HEK293 (cell line): ENCODE data around the gene MPZL3.

Experiments used
- CTCF ChIP-seq: fragments of 450-650 bp; formaldehyde crosslinking; IDR thresholded peaks from 2 replicates; pipeline ENCODE4 v1.5.1; 2016; ENCODE audit warnings: missing biosample characterization, missing genetic modification characterization
- GLIS1 ChIP-seq: fragments of 450-650 bp; formaldehyde crosslinking; IDR thresholded peaks from 2 replicates; pipeline ENCODE4 v1.5.1; 2016; ENCODE audit warnings: missing biosample characterization, missing genetic modification characterization
- HOXA7 ChIP-seq: sonication (generic); formaldehyde crosslinking; IDR thresholded peaks from 2 replicates; pipeline ENCODE4 v1.8.1; 2022; ENCODE audit warnings: missing genetic modification reagents, borderline replicate concordance
- KLF10 ChIP-seq: fragments of 450-650 bp; IDR thresholded peaks from 2 replicates; pipeline ENCODE4 v1.5.1; 2018; ENCODE audit warnings: missing biosample characterization, mild to moderate bottlenecking, missing genetic modification characterization
- PATZ1 ChIP-seq: fragments of 450-650 bp; formaldehyde crosslinking; IDR thresholded peaks from 2 replicates; pipeline ENCODE4 v1.5.1; 2016; ENCODE audit warnings: missing biosample characterization, missing genetic modification characterization
- SCRT2 ChIP-seq: fragments of 450-650 bp; formaldehyde crosslinking; IDR thresholded peaks from 2 replicates; pipeline ENCODE4 v1.5.1; 2016; ENCODE audit warnings: missing biosample characterization, missing genetic modification characterization
- YY1 ChIP-seq: fragments of 450-650 bp; formaldehyde crosslinking; IDR thresholded peaks from 2 replicates; pipeline ENCODE4 v1.5.1; 2018; ENCODE audit warnings: missing biosample characterization, missing genetic modification characterization
- ZBTB1 ChIP-seq: fragments of 450-650 bp; formaldehyde crosslinking; IDR thresholded peaks from 2 replicates; pipeline ENCODE4 v1.5.1; 2016; ENCODE audit warnings: missing biosample characterization, missing genetic modification characterization
- ZBTB48 ChIP-seq: fragments of 450-650 bp; formaldehyde crosslinking; IDR thresholded peaks from 2 replicates; pipeline ENCODE4 v1.5.1; 2016; ENCODE audit warnings: missing biosample characterization, missing genetic modification characterization
- ZEB2 ChIP-seq: fragments of 450-650 bp; formaldehyde crosslinking; IDR thresholded peaks from 2 replicates; pipeline ENCODE4 v1.5.1; 2016; ENCODE audit warnings: missing biosample characterization, missing genetic modification characterization
- ZNF133 ChIP-seq: fragments of 450-650 bp; formaldehyde crosslinking; IDR thresholded peaks from 2 replicates; pipeline ENCODE4 v1.5.1; 2016; ENCODE audit warnings: missing biosample characterization, missing genetic modification characterization
- ZNF138 ChIP-seq: fragments of 450-650 bp; formaldehyde crosslinking; IDR thresholded peaks from 2 replicates; pipeline ENCODE4 v1.5.1; 2016; ENCODE audit warnings: missing biosample characterization, missing genetic modification characterization, borderline replicate concordance
- ZNF24 ChIP-seq: fragments of 450-650 bp; formaldehyde crosslinking; IDR thresholded peaks from 2 replicates; pipeline ENCODE4 v1.5.1; 2016; ENCODE audit warnings: missing biosample characterization, missing genetic modification characterization
- ZNF248 ChIP-seq: fragments of 450-650 bp; formaldehyde crosslinking; IDR thresholded peaks from 2 replicates; pipeline ENCODE4 v1.5.1; 2017; ENCODE audit warnings: missing biosample characterization, missing genetic modification characterization
- ZNF302 ChIP-seq: fragments of 450-650 bp; formaldehyde crosslinking; IDR thresholded peaks from 2 replicates; pipeline ENCODE4 v1.5.1; 2016; ENCODE audit warnings: missing biosample characterization, missing genetic modification characterization, low read depth
- ZNF398 ChIP-seq: fragments of 450-650 bp; formaldehyde crosslinking; IDR thresholded peaks from 2 replicates; pipeline ENCODE4 v1.5.1; 2017; ENCODE audit warnings: missing biosample characterization, missing genetic modification characterization
- ZNF560 ChIP-seq: fragments of 450-650 bp; formaldehyde crosslinking; IDR thresholded peaks from 2 replicates; pipeline ENCODE4 v1.5.1; 2017; ENCODE audit warnings: missing biosample characterization, missing genetic modification characterization, borderline replicate concordance
- ZNF585B ChIP-seq: fragments of 450-650 bp; formaldehyde crosslinking; IDR thresholded peaks from 2 replicates; pipeline ENCODE4 v1.5.1; 2016; ENCODE audit warnings: missing biosample characterization, missing genetic modification characterization
- ZNF600 ChIP-seq: fragments of 450-650 bp; formaldehyde crosslinking; IDR thresholded peaks from 2 replicates; pipeline ENCODE4 v1.5.1; 2016; ENCODE audit warnings: missing biosample characterization, missing genetic modification characterization
- ZNF626 ChIP-seq: fragments of 450-650 bp; sonication (Bioruptor Pico); formaldehyde crosslinking; IDR thresholded peaks from 2 replicates; pipeline ENCODE4 v1.5.1; 2018; ENCODE audit warnings: missing biosample characterization, missing genetic modification characterization, inconsistent platforms
- ZNF629 ChIP-seq: fragments of 450-650 bp; formaldehyde crosslinking; IDR thresholded peaks from 2 replicates; pipeline ENCODE4 v1.5.1; 2017; ENCODE audit warnings: missing biosample characterization, missing genetic modification characterization
- ZNF658 ChIP-seq: fragments of 450-650 bp; formaldehyde crosslinking; IDR thresholded peaks from 2 replicates; pipeline ENCODE4; 2016; ENCODE audit warnings: missing biosample characterization, missing genetic modification characterization
- ZNF785 ChIP-seq: fragments of 450-650 bp; formaldehyde crosslinking; IDR thresholded peaks from 2 replicates; pipeline ENCODE4 v1.5.1; 2016; ENCODE audit warnings: missing biosample characterization, missing genetic modification characterization
- ZNF843 ChIP-seq: fragments of 450-650 bp; formaldehyde crosslinking; IDR thresholded peaks from 2 replicates; pipeline ENCODE4 v1.5.1; 2016; ENCODE audit warnings: missing biosample characterization, missing genetic modification characterization
- ZXDB ChIP-seq: fragments of 450-650 bp; formaldehyde crosslinking; IDR thresholded peaks from 2 replicates; pipeline ENCODE4 v1.5.1; 2016; ENCODE audit warnings: missing biosample characterization, missing genetic modification characterization
- TF ChIP-seq, protein P1 (sequence below): fragments of 450-650 bp; formaldehyde crosslinking; IDR thresholded peaks from 2 replicates; pipeline ENCODE4 v1.5.1; 2016; ENCODE audit warnings: missing biosample characterization, missing genetic modification characterization

Gene MPZL3

DNA sequence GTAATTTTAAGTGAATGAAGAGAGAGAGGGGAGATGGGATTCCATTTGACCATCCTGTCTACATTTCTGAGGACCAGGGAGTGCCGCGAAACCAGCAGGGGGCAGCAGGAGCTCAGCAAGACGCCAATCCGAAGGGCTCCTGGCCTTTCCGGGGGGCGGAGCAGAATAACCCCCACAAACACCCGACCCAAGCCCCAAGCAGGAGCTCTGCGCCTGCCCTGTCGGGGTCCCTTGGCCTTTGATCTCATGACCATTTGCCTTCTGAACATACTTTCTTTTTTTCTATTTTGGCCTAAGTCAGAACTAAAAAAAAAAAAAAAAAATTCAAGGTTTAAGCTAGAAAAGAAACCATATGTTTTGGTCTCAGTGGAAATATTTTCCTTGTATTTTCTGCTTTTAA lies 53.8 kb downstream of the MPZL3 start (continued):
- no peak for TF ChIP-seq ZNF658 (tag by site-specific recombination)
- TF ChIP-seq ZEB2 (tag by site-specific recombination): no peak
- TF ChIP-seq ZNF398 (tag by site-specific recombination): no peak
- no peak for TF ChIP-seq ZNF560 (tag by site-specific recombination)
- TF ChIP-seq ZNF629: no peak
- no peak for TF ChIP-seq ZXDB (tag by site-specific recombination)
- TF ChIP-seq ZNF248 (tag by site-specific recombination): no peak
- TF ChIP-seq KLF10 (tag by site-specific recombination): no peak
- TF ChIP-seq HOXA7 (CRISPR knock-in tag): no peak
- TF ChIP-seq CTCF (tag by site-specific recombination): peak; percentile 54
- no peak for TF ChIP-seq ZNF133 (tag by site-specific recombination)
- TF ChIP-seq ZNF626: no peak
- no peak for TF ChIP-seq ZNF600 (tag by site-specific recombination)
- no peak for TF ChIP-seq ZNF585B (tag by site-specific recombination)
- TF ChIP-seq ZBTB1 (tag by site-specific recombination): no peak
- no peak for TF ChIP-seq ZNF138 (tag by site-specific recombination)
- TF ChIP-seq, protein P1, sequence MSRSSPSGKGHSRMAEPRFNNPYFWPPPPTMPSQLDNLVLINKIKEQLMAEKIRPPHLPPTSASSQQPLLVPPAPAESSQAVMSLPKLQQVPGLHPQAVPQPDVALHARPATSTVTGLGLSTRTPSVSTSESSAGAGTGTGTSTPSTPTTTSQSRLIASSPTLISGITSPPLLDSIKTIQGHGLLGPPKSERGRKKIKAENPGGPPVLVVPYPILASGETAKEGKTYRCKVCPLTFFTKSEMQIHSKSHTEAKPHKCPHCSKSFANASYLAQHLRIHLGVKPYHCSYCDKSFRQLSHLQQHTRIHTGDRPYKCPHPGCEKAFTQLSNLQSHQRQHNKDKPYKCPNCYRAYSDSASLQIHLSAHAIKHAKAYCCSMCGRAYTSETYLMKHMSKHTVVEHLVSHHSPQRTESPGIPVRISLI (tag by site-specific recombination): peak; percentile 25; the same call in 1 of the 2 replicates
- no peak for TF ChIP-seq ZBTB48 (tag by site-specific recombination)
- no peak for TF ChIP-seq YY1 (tag by site-specific recombination)
- TF ChIP-seq ZNF843 (tag by site-specific recombination): no peak
- no peak for TF ChIP-seq SCRT2
- TF ChIP-seq ZNF302 (tag by site-specific recombination): no peak
- TF ChIP-seq ZNF24: no peak
- TF ChIP-seq GLIS1: peak; percentile 79
- peak; percentile 84 for TF ChIP-seq PATZ1
- no peak for TF ChIP-seq ZNF785 (tag by site-specific recombination)
